SU-DHL-6 (cell line): ENCODE measurements around the gene CIZ1.

Experiments used
- H2AFZ ChIP-seq: fragments of 200-600 bp; sonication (generic); 2 replicates; pipeline ENCODE4 v1.6.1; 2014; ENCODE audit warnings: low read depth, mild to moderate bottlenecking, moderate library complexity, mixed read lengths, antibody characterized with exemption, low read length; ENCODE audit not compliant: severe bottlenecking
- H3F3A ChIP-seq: fragments of 200-600 bp; shearing (Covaris generic); 2 replicates; pipeline ENCODE4 v1.6.0; 2016; ENCODE audit warnings: antibody characterized with exemption, mild to moderate bottlenecking; ENCODE audit not compliant: insufficient read depth
- H3K27ac ChIP-seq: fragments of 200-600 bp; sonication (generic); 2 replicates; pipeline ENCODE4 v1.5.1; 2016; ENCODE audit warnings: low read depth, mild to moderate bottlenecking, low read length, moderate library complexity, mixed read lengths
- H3K27me3 ChIP-seq: fragments of 200-600 bp; sonication (generic), shearing (Covaris generic); 2 replicates; pipeline ENCODE4 v1.6.0; 2014; ENCODE audit warnings: mild to moderate bottlenecking, low read length
- H3K36me3 ChIP-seq: fragments of 200-600 bp; sonication (generic); 2 replicates; pipeline ENCODE4 v1.6.1; 2014; ENCODE audit warnings: mild to moderate bottlenecking, low read length, mixed read lengths
- H3K4me2 ChIP-seq: fragments of 300-600, 200-600 bp; shearing (Covaris generic), sonication (generic); 2 replicates; pipeline ENCODE4 v1.6.0; 2014; ENCODE audit warnings: low read length, low read depth, mild to moderate bottlenecking; ENCODE audit not compliant: poor library complexity, severe bottlenecking
- H3K4me3 ChIP-seq: fragments of 200-600 bp; sonication (generic); 2 replicates; pipeline ENCODE4 v1.5.1; 2014; ENCODE audit warnings: antibody characterized with exemption, low read length, mild to moderate bottlenecking, mixed read lengths; ENCODE audit not compliant: insufficient read depth, poor library complexity, severe bottlenecking
- H3K79me2 ChIP-seq: fragments of 200-600 bp; sonication (generic); 2 replicates; pipeline ENCODE4 v1.6.1; 2014; ENCODE audit warnings: mild to moderate bottlenecking, low read length, moderate library complexity; ENCODE audit not compliant: insufficient read depth
- H3K9ac ChIP-seq: fragments of 200-600 bp; sonication (generic); 2 replicates; pipeline ENCODE4 v1.7.0; 2014; ENCODE audit warnings: mild to moderate bottlenecking, low read length
- H3K9me2 ChIP-seq: fragments of 200-600 bp; sonication (generic); replicated peaks from 2 replicates; pipeline ENCODE4 v1.6.1; 2014; ENCODE audit warnings: low read length; ENCODE audit not compliant: insufficient read depth
- H3K9me3 ChIP-seq: fragments of 200-600 bp; sonication (generic); 2 replicates; pipeline ENCODE4 v1.6.1; 2014; ENCODE audit warnings: low read length, mixed read lengths; ENCODE audit not compliant: insufficient read depth
- H4K20me1 ChIP-seq: fragments of 200-600 bp; sonication (generic); 2 replicates; pipeline ENCODE4 v1.6.1; 2014; ENCODE audit warnings: low read depth, mild to moderate bottlenecking, antibody characterized with exemption, low read length, moderate library complexity, mixed read lengths
- EZH2phosphoT487 ChIP-seq: fragments of 200-600 bp; sonication (generic), shearing (Covaris generic); conservative IDR thresholded peaks from 2 replicates; pipeline ENCODE4 v1.6.1; 2018; ENCODE audit warnings: mild to moderate bottlenecking, antibody characterized with exemption, low read length, moderate library complexity, mixed read lengths
- TF ChIP-seq, protein P1 (sequence below): fragments of 200-600 bp; sonication (generic); IDR thresholded peaks from one replicate; pipeline ENCODE4 v1.5.1; 2017; ENCODE audit warnings: antibody characterized with exemption, mild to moderate bottlenecking, low read length, moderate library complexity; ENCODE audit not compliant: insufficient read depth, poor library complexity, severe bottlenecking

Gene CIZ1

DNA sequence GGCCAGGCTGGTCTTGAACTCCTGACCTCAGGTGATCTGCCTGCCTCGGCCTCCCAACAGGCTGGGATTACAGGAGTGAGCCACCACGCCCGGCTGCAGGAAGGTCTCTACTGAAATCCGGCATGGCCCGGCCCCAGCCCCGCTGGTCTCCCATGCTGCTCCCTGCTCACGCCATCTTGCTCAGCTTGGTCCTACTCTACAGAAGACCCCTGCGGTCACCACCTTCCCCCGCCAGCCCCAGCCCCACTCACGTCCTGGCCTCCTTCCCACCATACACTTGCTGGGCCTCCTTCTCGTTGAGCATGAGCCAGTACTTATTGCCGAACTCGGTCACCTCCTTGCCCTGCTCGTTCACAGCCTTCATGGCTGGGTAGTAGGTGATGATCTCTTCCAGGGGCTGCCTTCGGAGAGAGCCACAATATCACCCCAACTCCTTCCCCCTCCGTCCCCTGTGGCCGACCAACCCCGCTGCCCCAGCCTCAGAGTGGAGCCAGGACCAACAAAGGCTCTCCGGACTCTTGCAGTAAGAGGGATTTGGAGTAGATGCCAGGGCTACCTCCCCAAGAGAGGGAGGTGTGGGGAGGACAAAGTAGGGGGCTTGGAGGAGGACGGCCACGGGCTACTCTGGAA is 67.8 kb downstream of the CIZ1 start:
- Histone ChIP-seq H4K20me1 (no peaks in the 10 kb centered on the region; the same call in 1 of the 2 replicates), H3K9me3 (no peaks in the 10 kb centered on the region), H3K4me2 (no peak overlapping the region), H3K36me3 (no peaks in the 10 kb centered on the region), H3F3A (no peaks in the 10 kb centered on the region), H3K27ac (no peak overlapping the region), H3K9ac (no peak overlapping the region), H3K79me2 (peaks cover 20% of the 10 kb centered on the region), H3K9me2 (no peaks in the 10 kb centered on the region), H2AFZ (no peak overlapping the region), H3K27me3 (no peaks in the 10 kb centered on the region), H3K4me3 (no peak overlapping the region)
- TF ChIP-seq, protein P1, sequence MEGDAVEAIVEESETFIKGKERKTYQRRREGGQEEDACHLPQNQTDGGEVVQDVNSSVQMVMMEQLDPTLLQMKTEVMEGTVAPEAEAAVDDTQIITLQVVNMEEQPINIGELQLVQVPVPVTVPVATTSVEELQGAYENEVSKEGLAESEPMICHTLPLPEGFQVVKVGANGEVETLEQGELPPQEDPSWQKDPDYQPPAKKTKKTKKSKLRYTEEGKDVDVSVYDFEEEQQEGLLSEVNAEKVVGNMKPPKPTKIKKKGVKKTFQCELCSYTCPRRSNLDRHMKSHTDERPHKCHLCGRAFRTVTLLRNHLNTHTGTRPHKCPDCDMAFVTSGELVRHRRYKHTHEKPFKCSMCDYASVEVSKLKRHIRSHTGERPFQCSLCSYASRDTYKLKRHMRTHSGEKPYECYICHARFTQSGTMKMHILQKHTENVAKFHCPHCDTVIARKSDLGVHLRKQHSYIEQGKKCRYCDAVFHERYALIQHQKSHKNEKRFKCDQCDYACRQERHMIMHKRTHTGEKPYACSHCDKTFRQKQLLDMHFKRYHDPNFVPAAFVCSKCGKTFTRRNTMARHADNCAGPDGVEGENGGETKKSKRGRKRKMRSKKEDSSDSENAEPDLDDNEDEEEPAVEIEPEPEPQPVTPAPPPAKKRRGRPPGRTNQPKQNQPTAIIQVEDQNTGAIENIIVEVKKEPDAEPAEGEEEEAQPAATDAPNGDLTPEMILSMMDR: no peak
- no peak for TF ChIP-seq EZH2phosphoT487

GRCh38 chr9:128122809-128123175 is 68.6 kb downstream of the CIZ1 start:
- no peaks in the 10 kb centered on the region for H3K9me3 ChIP-seq
- H3K4me2 ChIP-seq: no peak overlapping the region
- H3K9me2 ChIP-seq: no peaks in the 10 kb centered on the region
- no peak overlapping the region for H3K9ac ChIP-seq
- H4K20me1 ChIP-seq: no peaks in the 10 kb centered on the region; the same call in 1 of the 2 replicates
- H3K27ac ChIP-seq: no peak overlapping the region
- no peaks in the 10 kb centered on the region for H3F3A ChIP-seq
- TF ChIP-seq, protein P1: no peak
- TF ChIP-seq EZH2phosphoT487: no peak
- H2AFZ ChIP-seq: no peak overlapping the region
- H3K36me3 ChIP-seq: no peaks in the 10 kb centered on the region
- peaks cover 20% of the 10 kb centered on the region for H3K79me2 ChIP-seq
- no peaks in the 10 kb centered on the region for H3K27me3 ChIP-seq
- H3K4me3 ChIP-seq: no peak overlapping the region

GRCh38 chr9:128121924-128122808 is 69.2 kb downstream of the CIZ1 start:
- Histone ChIP-seq H3F3A (no peaks in the 10 kb centered on the region), H3K4me2 (no peak overlapping the region), H3K9ac (no peak overlapping the region), H3K9me3 (no peaks in the 10 kb centered on the region), H4K20me1 (no peaks in the 10 kb centered on the region; the same call in 1 of the 2 replicates), H3K4me3 (no peak overlapping the region), H3K9me2 (no peaks in the 10 kb centered on the region), H3K36me3 (no peaks in the 10 kb centered on the region), H3K27me3 (no peaks in the 10 kb centered on the region), H2AFZ (no peak overlapping the region), H3K27ac (no peak overlapping the region), H3K79me2 (peaks cover 17% of the 10 kb centered on the region)
- TF ChIP-seq EZH2phosphoT487: no peak
- TF ChIP-seq, protein P1: no peak
